ELF-1 (cell line): Measurements from ENCODE around the gene SH2B3.
"Not testable (repeated sequence)": the region's sequence is repeated elsewhere in the genome, so short reads cannot be mapped to it uniquely, and the experiment has no call there.

Experiments used
- DNase-seq: peaks from one replicate; pipeline ENCODE4 v3.0.0-alpha.2; 2016; ENCODE audit warnings: low read depth, low spot score

SH2B3 gene

GRCh38 chr12:111405859-111406473 is at the start of gene SH2B3:
Gene SH2B3, plus strand, starts transcription at chr12:111405923. Its CDS starts 12,223 bp downstream, at chr12:111418146.
- DNase-seq: no peak

- DNase-seq: no peak
Observed at GRCh38 chr12:111359231-111359913, 46.4 kb upstream of the SH2B3 start.

- DNase-seq: no peak
Observed at GRCh38 chr12:111359914-111360276, 45.8 kb upstream of the SH2B3 start.

- no peak for DNase-seq
Observed at GRCh38 chr12:111360325-111360930, 45.3 kb upstream of the SH2B3 start.

- DNase-seq: no peak
Observed at GRCh38 chr12:111361073-111361716, 44.5 kb upstream of the SH2B3 start.

GRCh38 chr12:111361717-111362576 is 43.8 kb upstream of the SH2B3 start:
- DNase-seq: no peak

GRCh38 chr12:111362687-111363475 is 42.8 kb upstream of the SH2B3 start:
- DNase-seq: no peak

- DNase-seq: no peak
Observed at GRCh38 chr12:111363578-111363977, 42.1 kb upstream of the SH2B3 start.

GRCh38 chr12:111366075-111366474 is 39.6 kb upstream of the SH2B3 start:
- DNase-seq: no peak

GRCh38 chr12:111366583-111366982 is 39.1 kb upstream of the SH2B3 start:
- DNase-seq: no peak

GRCh38 chr12:111367661-111368221 is 38.0 kb upstream of the SH2B3 start:
- DNase-seq: peak; percentile 29

- DNase-seq: peak; percentile 14
Observed at GRCh38 chr12:111368291-111368787, 37.4 kb upstream of the SH2B3 start.

- DNase-seq: peak; percentile 83
Observed at GRCh38 chr12:111368788-111369495, 36.8 kb upstream of the SH2B3 start, which contains the start of gene PHETA1. Gene PHETA1, minus strand, starts transcription at chr12:111369095. Its CDS starts 5,668 bp downstream, at chr12:111363427.

GRCh38 chr12:111369496-111370220 is 36.1 kb upstream of the SH2B3 start:
- no peak for DNase-seq

GRCh38 chr12:111373231-111373630 is 32.5 kb upstream of the SH2B3 start:
- not testable (repeated sequence) for DNase-seq

- no peak for DNase-seq
Observed at GRCh38 chr12:111377440-111377839, 28.3 kb upstream of the SH2B3 start.

- no peak for DNase-seq
Observed at GRCh38 chr12:111379942-111380554, 25.7 kb upstream of the SH2B3 start.

GRCh38 chr12:111384596-111384995 is 21.1 kb upstream of the SH2B3 start:
- no peak for DNase-seq
